Epithelial cell of proximal tubule (primary cell): ENCODE results near the gene LYPD1. TPM values are rescaled to one million over a fixed set of nuclear protein-coding genes. Genes with fewer than 3 reads are reported as not detected.

Experiments
- DNase-seq: peaks from one replicate; pipeline ENCODE4 v3.0.0-alpha.2; 2011; ENCODE audit warnings: low read depth
- H3K4me3 ChIP-seq: 2 replicates; pipeline ENCODE4 v1.5.1; 2011; ENCODE audit warnings: low read depth, mild to moderate bottlenecking, low read length
- total RNA-seq: library from RNA; depleted of rRNA; stranded (reverse); fragments of >200 nt; gene quantifications from 2 replicates; pipeline ENCODE4 v1.2.3, GENCODE V29; 2015
- TF ChIP-seq, protein P1 (sequence below): conservative IDR thresholded peaks from 2 replicates; pipeline ENCODE4 v1.5.1; 2012; ENCODE audit warnings: low read depth, mild to moderate bottlenecking, low read length

The LYPD1 gene
- total RNA-seq, 1 donor from 2014 or later = 45.3 TPM

DNA sequence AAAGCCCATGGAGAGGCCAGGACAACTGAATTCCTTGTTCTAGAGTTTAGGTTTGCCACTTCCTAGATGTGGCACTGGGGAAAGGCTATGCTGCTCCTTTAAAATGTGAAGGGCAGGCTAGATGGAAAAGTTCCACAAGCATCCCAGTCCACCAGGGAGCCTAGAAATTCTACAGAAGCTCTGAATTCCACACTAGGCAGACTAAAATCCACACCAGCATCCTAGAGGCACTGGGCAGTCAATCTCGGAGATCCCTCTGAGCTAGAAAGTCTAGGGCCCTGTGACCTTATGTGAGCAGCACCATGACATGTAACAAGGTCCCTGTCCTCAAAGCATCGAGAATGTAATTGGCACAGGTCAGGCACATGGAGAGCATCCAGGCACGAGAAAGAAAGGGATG, 71.5 kb downstream of the LYPD1 start:
- H3K4me3 ChIP-seq = no peak overlapping the region
- no peak for DNase-seq
- TF ChIP-seq, protein P1, sequence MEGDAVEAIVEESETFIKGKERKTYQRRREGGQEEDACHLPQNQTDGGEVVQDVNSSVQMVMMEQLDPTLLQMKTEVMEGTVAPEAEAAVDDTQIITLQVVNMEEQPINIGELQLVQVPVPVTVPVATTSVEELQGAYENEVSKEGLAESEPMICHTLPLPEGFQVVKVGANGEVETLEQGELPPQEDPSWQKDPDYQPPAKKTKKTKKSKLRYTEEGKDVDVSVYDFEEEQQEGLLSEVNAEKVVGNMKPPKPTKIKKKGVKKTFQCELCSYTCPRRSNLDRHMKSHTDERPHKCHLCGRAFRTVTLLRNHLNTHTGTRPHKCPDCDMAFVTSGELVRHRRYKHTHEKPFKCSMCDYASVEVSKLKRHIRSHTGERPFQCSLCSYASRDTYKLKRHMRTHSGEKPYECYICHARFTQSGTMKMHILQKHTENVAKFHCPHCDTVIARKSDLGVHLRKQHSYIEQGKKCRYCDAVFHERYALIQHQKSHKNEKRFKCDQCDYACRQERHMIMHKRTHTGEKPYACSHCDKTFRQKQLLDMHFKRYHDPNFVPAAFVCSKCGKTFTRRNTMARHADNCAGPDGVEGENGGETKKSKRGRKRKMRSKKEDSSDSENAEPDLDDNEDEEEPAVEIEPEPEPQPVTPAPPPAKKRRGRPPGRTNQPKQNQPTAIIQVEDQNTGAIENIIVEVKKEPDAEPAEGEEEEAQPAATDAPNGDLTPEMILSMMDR = no peak

DNA sequence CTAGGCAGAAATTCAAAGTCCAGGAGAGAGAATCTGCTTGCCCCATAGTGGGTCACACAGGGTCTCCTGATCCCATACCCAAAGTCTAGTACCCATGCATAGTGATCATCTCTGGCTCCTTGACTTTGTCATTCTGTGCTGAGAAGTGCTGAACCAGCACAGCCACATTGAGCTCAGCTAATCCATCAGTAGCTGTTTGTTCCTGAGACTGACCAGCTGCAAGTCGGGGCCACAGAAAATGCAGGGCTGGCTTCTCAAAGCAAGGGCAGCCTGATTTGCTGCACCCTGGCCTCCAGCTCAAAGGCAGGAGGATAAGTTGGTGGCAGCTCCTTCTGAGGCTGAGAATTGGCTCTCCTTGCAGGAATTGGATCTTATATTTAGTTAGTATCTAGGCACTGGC, 72.2 kb downstream of the LYPD1 start:
- TF ChIP-seq, protein P1 = no peak
- H3K4me3 ChIP-seq = no peak overlapping the region
- no peak for DNase-seq

- no peak overlapping the region for H3K4me3 ChIP-seq
- DNase-seq = no peak
- TF ChIP-seq, protein P1 = no peak
These were observed 72.8 kb downstream of the LYPD1 start for GRCh38 chr2:132597166-132597565.

DNA sequence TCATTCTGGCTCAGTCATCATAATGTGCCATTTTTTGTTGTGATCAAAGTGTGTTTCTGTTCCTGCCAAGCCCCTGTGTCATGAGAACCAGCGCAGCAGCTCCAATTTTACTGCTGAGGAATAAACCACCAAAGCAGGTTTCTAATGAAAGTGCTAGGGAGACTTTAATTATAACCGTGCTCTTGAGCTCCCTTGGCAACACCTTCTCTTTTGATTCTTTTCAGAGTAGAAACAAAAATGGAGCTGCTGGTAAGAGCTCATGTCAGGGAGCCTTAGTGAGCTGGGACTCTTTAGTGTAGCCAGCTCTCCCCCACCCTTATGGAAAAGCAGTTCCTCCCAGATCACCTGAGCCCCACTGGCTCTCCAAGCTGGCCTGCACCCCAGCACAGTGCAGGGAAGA, 74.3 kb downstream of the LYPD1 start:
- TF ChIP-seq, protein P1 = no peak
- no peak overlapping the region for H3K4me3 ChIP-seq
- DNase-seq = no peak

GRCh38 chr2:132595186-132595585, 74.8 kb downstream of the LYPD1 start:
- no peak for DNase-seq
- H3K4me3 ChIP-seq = no peak overlapping the region
- TF ChIP-seq, protein P1 = no peak
